ENCODE data around the gene DCTN2. TPM values are rescaled to one million over a fixed set of nuclear protein-coding genes. Genes with fewer than 3 reads are reported as not detected.

DCTN2 gene
- total and polyA plus RNA-seq, 2 experiments from 2014 or later = 144 to 202 TPM

- no peaks in the 10 kb centered on the region for H3K9me2 ChIP-seq (ENCODE audit: insufficient read depth)
- H3K36me3 ChIP-seq (ENCODE audit: low read depth) = no peaks in the 10 kb centered on the region
- H3K9me3 ChIP-seq (ENCODE audit: low read depth) = no peaks in the 10 kb centered on the region
- no peak overlapping the region for H3K4me3 ChIP-seq
- in situ Hi-C loops (cut with MboI) = no loop called here
- 26 to 39% methylated on average over 7 of the region's 7 CpGs for WGBS, 2 experiments (ENCODE audit: low coverage in 1 of 2, low lambda C conversion rate in 2 of 2, missing lambda C conversion rate in 2 of 2)
- no peak for DNase-seq
- TF ChIP-seq EZH2phosphoT487 (IDR thresholded peaks at IDR 0.05; ENCODE audit: insufficient read depth, low read depth) = no peak
- no peak for TF ChIP-seq EZH2 (IDR thresholded peaks at IDR 0.05; ENCODE audit: insufficient read depth, poor library complexity, severe bottlenecking)
- H3K79me2 ChIP-seq (ENCODE audit: insufficient read depth) = no peaks in the 10 kb centered on the region
- H2AFZ ChIP-seq = no peak overlapping the region
- H3K4me2 ChIP-seq (ENCODE audit: unreplicated experiment) = no peak overlapping the region
- no peak overlapping the region for H3K9ac ChIP-seq
- H3K27ac ChIP-seq = no peak overlapping the region
- no peaks in the 10 kb centered on the region for H3F3A ChIP-seq (ENCODE audit: insufficient read depth)
- no peaks in the 10 kb centered on the region for H4K20me1 ChIP-seq (ENCODE audit: insufficient read depth)
- H3K27me3 ChIP-seq (replicated peaks; ENCODE audit: insufficient read depth) = no peaks in the 10 kb centered on the region
- H3K4me1 ChIP-seq (ENCODE audit: insufficient read depth) = no peaks in the 10 kb centered on the region
These were observed 6.6 kb upstream of the DCTN2 start for GRCh38 chr12:57553343-57554202.

- Histone ChIP-seq H2AFZ (no peak overlapping the region), H3K27me3 (replicated peaks; ENCODE audit: insufficient read depth) (no peaks in the 10 kb centered on the region), H3K79me2 (ENCODE audit: insufficient read depth) (no peaks in the 10 kb centered on the region), H3K9ac (no peak overlapping the region), H3K9me3 (ENCODE audit: low read depth) (no peaks in the 10 kb centered on the region), H3K4me1 (ENCODE audit: insufficient read depth) (no peaks in the 10 kb centered on the region), H3K9me2 (ENCODE audit: insufficient read depth) (no peaks in the 10 kb centered on the region), H3K4me3 (no peak overlapping the region), H4K20me1 (ENCODE audit: insufficient read depth) (no peaks in the 10 kb centered on the region), H3K36me3 (ENCODE audit: low read depth) (no peaks in the 10 kb centered on the region), H3K4me2 (ENCODE audit: unreplicated experiment) (no peak overlapping the region), H3K27ac (no peak overlapping the region), H3F3A (ENCODE audit: insufficient read depth) (no peaks in the 10 kb centered on the region)
- peak; percentile 65 for DNase-seq
- in situ Hi-C loops (cut with MboI) = no loop called here
- TF ChIP-seq EZH2phosphoT487 (IDR thresholded peaks at IDR 0.05; ENCODE audit: insufficient read depth, low read depth) (no peak), EZH2 (IDR thresholded peaks at IDR 0.05; ENCODE audit: insufficient read depth, poor library complexity, severe bottlenecking) (no peak)
- WGBS, 2 experiments (ENCODE audit: low coverage in 1 of 2, low lambda C conversion rate in 2 of 2, missing lambda C conversion rate in 2 of 2) = 37 to 39% methylated on average over 6 of the region's 6 CpGs
These were observed 5.9 kb upstream of the DCTN2 start for GRCh38 chr12:57552835-57553313.

- H2AFZ ChIP-seq = no peak overlapping the region
- no peaks in the 10 kb centered on the region for H3K4me1 ChIP-seq (ENCODE audit: insufficient read depth)
- H3K4me2 ChIP-seq (ENCODE audit: unreplicated experiment) = no peak overlapping the region
- H4K20me1 ChIP-seq (ENCODE audit: insufficient read depth) = no peaks in the 10 kb centered on the region
- H3F3A ChIP-seq (ENCODE audit: insufficient read depth) = no peaks in the 10 kb centered on the region
- 93 to 96% methylated on average over 2 of the region's 2 CpGs for WGBS, 2 experiments (ENCODE audit: low coverage in 1 of 2, low lambda C conversion rate in 2 of 2, missing lambda C conversion rate in 2 of 2)
- no peaks in the 10 kb centered on the region for H3K27me3 ChIP-seq (replicated peaks; ENCODE audit: insufficient read depth)
- H3K9me3 ChIP-seq (ENCODE audit: low read depth) = no peaks in the 10 kb centered on the region
- H3K9me2 ChIP-seq (ENCODE audit: insufficient read depth) = no peaks in the 10 kb centered on the region
- no peak for DNase-seq
- no peaks in the 10 kb centered on the region for H3K36me3 ChIP-seq (ENCODE audit: low read depth)
- H3K27ac ChIP-seq = no peak overlapping the region
- H3K9ac ChIP-seq = no peak overlapping the region
- no peaks in the 10 kb centered on the region for H3K79me2 ChIP-seq (ENCODE audit: insufficient read depth)
- TF ChIP-seq EZH2 (IDR thresholded peaks at IDR 0.05; ENCODE audit: insufficient read depth, poor library complexity, severe bottlenecking) (no peak), EZH2phosphoT487 (IDR thresholded peaks at IDR 0.05; ENCODE audit: insufficient read depth, low read depth) (no peak)
- H3K4me3 ChIP-seq = no peak overlapping the region
- in situ Hi-C loops (cut with MboI) = no loop called here
These were observed 5.3 kb upstream of the DCTN2 start for GRCh38 chr12:57552306-57552651.

- Histone ChIP-seq H4K20me1 (ENCODE audit: insufficient read depth) (no peaks in the 10 kb centered on the region), H3K4me2 (ENCODE audit: unreplicated experiment) (no peak overlapping the region), H3K27ac (no peak overlapping the region), H3K9me2 (ENCODE audit: insufficient read depth) (no peaks in the 10 kb centered on the region), H3F3A (ENCODE audit: insufficient read depth) (no peaks in the 10 kb centered on the region), H3K9ac (no peak overlapping the region), H3K36me3 (ENCODE audit: low read depth) (no peaks in the 10 kb centered on the region), H3K27me3 (replicated peaks; ENCODE audit: insufficient read depth) (no peaks in the 10 kb centered on the region), H3K9me3 (ENCODE audit: low read depth) (no peaks in the 10 kb centered on the region), H3K4me3 (no peak overlapping the region), H2AFZ (no peak overlapping the region), H3K4me1 (ENCODE audit: insufficient read depth) (no peaks in the 10 kb centered on the region), H3K79me2 (ENCODE audit: insufficient read depth) (peaks cover 3% of the 10 kb centered on the region)
- no peak for DNase-seq
- no peak for TF ChIP-seq EZH2 (IDR thresholded peaks at IDR 0.05; ENCODE audit: insufficient read depth, poor library complexity, severe bottlenecking)
- TF ChIP-seq EZH2phosphoT487 (IDR thresholded peaks at IDR 0.05; ENCODE audit: insufficient read depth, low read depth) = no peak
- 84 to 85% methylated on average over 3 of the region's 3 CpGs for WGBS, 2 experiments (ENCODE audit: low coverage in 1 of 2, low lambda C conversion rate in 2 of 2, missing lambda C conversion rate in 2 of 2)
- in situ Hi-C loops (cut with MboI) = no loop called here
These were observed 4.8 kb upstream of the DCTN2 start for GRCh38 chr12:57551637-57552305.
